Adrenal gland (tissue), 5 donors: ENCODE data around the gene CENPC.

Experiments
- POLR2A ChIP-seq, 2 donors: fragments of 450-650 bp; IDR thresholded peaks; one replicate each; pipeline ENCODE4 v1.6.1; 2017; ENCODE audit warnings: antibody characterized with exemption in 2 of 2, mild to moderate bottlenecking in 2 of 2, moderate library complexity in 1 of 2
- TF ChIP-seq, protein P1 (sequence below), 6 experiments: fragments of 450-650 bp in 4 of 6; fragments of 200-600 bp in 2 of 6; sonication (generic) in 1 of 6; IDR thresholded peaks; 1 replicate in 5 of 6; 2 replicates in 1 of 6; pipeline versions ENCODE4 v1.5.1 to v1.8.0; 2016 to 2021; ENCODE audit warnings: antibody characterized with exemption in 6 of 6, mild to moderate bottlenecking in 2 of 6, moderate library complexity in 1 of 6
- donor health status: DM: no; HTN: no; CAD: no.

DNA sequence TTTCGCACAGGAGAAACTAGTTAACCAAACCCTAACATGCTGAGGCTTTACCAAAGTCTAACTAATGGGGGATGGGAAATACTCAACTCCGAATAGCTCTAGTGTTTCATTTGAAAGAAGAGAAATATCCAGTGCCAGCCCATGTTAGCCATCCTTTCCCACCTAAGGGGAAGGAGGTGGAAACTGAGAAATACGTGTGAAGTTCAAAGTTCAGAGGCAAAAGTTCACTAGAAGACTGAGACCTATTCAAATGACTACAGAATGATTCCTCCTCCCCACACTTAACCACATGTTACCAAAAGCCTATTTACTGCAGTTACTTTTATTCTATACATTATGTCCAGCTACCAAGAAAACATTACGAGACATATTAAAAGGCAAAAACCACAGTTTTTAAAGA lies 106.3 kb downstream of the CENPC start:
- TF ChIP-seq, protein P1, sequence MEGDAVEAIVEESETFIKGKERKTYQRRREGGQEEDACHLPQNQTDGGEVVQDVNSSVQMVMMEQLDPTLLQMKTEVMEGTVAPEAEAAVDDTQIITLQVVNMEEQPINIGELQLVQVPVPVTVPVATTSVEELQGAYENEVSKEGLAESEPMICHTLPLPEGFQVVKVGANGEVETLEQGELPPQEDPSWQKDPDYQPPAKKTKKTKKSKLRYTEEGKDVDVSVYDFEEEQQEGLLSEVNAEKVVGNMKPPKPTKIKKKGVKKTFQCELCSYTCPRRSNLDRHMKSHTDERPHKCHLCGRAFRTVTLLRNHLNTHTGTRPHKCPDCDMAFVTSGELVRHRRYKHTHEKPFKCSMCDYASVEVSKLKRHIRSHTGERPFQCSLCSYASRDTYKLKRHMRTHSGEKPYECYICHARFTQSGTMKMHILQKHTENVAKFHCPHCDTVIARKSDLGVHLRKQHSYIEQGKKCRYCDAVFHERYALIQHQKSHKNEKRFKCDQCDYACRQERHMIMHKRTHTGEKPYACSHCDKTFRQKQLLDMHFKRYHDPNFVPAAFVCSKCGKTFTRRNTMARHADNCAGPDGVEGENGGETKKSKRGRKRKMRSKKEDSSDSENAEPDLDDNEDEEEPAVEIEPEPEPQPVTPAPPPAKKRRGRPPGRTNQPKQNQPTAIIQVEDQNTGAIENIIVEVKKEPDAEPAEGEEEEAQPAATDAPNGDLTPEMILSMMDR (IDR thresholded peaks at IDR 0.05), result no peak
- TF ChIP-seq POLR2A (IDR thresholded peaks at IDR 0.05), result no peak
